Activated CD4-positive, alpha-beta memory T cell treated with anti-CD3 and anti-CD28 coated beads, Interleukin-2, amount 10 ng/mL, durations not matched to agents 7 days and 5 days (primary cell): ENCODE results near the gene NEAT1. TPM values are rescaled to one million over a fixed set of nuclear protein-coding genes. Genes with fewer than 3 reads are reported as not detected.
"Not testable (repeated sequence)": the region's sequence is repeated elsewhere in the genome, so short reads cannot be mapped to it uniquely, and the experiment has no call there.

Source experiments
- CTCF ChIA-PET: fragments of 350-600 bp; sonication (Branson Sonifier 250); formaldehyde crosslinking; loops from one replicate; lab custom pipeline; 2021; ENCODE audit warnings: antibody characterized with exemption, inconsistent platforms; lab: Charles Lee
- POLR2A ChIA-PET: fragments of 350-600 bp; sonication (Branson Sonifier 250); formaldehyde crosslinking; loops from one replicate; lab custom pipeline; 2021; ENCODE audit warnings: antibody characterized with exemption; lab: Charles Lee
- DNase-seq: peaks from one replicate; pipeline ENCODE4 v3.0.0-alpha.2; 2020
- H3K27ac Mint-ChIP-seq: one replicate; pipeline ENCODE4 v1.8.0; 2021; ENCODE audit warnings: mild to moderate bottlenecking, mixed read lengths
- H3K27me3 Mint-ChIP-seq: one replicate; pipeline ENCODE4 v1.8.0; 2021; ENCODE audit warnings: mixed read lengths
- H3K36me3 Mint-ChIP-seq: one replicate; pipeline ENCODE4 v1.8.0; 2021; ENCODE audit warnings: low read depth, mixed read lengths
- H3K4me1 Mint-ChIP-seq: one replicate; pipeline ENCODE4 v1.8.0; 2021; ENCODE audit warnings: mixed read lengths
- H3K4me3 Mint-ChIP-seq: one replicate; pipeline ENCODE4 v1.8.0; 2021; ENCODE audit warnings: mild to moderate bottlenecking, mixed read lengths
- H3K9me3 Mint-ChIP-seq: one replicate; pipeline ENCODE4 v1.8.0; 2021; ENCODE audit warnings: mixed read lengths
- total RNA-seq, 2 experiments: library from RNA; stranded (reverse); gene quantifications; one replicate each; pipeline ENCODE4 v1.2.3, GENCODE V29; 2021

The NEAT1 gene
- total RNA-seq, 2 experiments from 2014 or later, result 1,222 to 1,245 TPM

DNA sequence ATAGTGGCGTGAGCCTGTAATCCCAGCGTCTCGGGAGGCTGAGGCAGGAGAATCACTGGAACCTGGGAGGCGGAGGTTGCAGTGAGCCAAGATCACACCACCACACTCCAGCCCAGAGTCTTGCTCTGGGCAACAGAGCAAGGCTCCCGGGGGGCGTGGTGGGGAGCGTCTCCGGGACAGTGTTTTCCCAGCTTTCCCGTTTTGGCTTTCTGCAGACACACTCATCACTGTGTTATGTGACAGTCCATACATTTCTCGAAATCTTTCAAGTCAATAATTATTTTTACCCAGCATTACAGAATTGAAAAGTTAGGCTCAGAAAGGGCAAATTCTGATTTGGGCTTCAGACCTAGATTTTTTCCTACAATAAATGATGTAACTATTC, 31.7 kb downstream of the NEAT1 start:
- Mint-ChIP-seq H3K9me3 (peaks cover 1% of the 10 kb centered on the region), H3K4me3 (peak overlapping the region; percentile 91), H3K4me1 (peaks cover 29% of the 10 kb centered on the region), H3K27ac (no peak overlapping the region), H3K27me3 (no peaks in the 10 kb centered on the region), H3K36me3 (peaks cover 6% of the 10 kb centered on the region)
- POLR2A ChIA-PET, result interaction anchor here (0.7 to 2.5 kb wide), 8 partner anchors 10 to 44 kb away, joined by 3 to 10 read pairs (median 3); partner anchors contain the start of gene MALAT1
- CTCF ChIA-PET, result interaction anchor here (1.2 kb wide), 1 partner anchor 38 kb away, joined by 3 read pairs; no protein-coding TSS in a partner anchor
- no peak for DNase-seq

GRCh38 chr11:65454696-65455456, 32.3 kb downstream of the NEAT1 start:
- peaks cover 8% of the 10 kb centered on the region for H3K36me3 Mint-ChIP-seq
- CTCF ChIA-PET, result interaction anchor here (1.2 kb wide), 1 partner anchor 39 kb away, joined by 3 read pairs; no protein-coding TSS in a partner anchor

DNA sequence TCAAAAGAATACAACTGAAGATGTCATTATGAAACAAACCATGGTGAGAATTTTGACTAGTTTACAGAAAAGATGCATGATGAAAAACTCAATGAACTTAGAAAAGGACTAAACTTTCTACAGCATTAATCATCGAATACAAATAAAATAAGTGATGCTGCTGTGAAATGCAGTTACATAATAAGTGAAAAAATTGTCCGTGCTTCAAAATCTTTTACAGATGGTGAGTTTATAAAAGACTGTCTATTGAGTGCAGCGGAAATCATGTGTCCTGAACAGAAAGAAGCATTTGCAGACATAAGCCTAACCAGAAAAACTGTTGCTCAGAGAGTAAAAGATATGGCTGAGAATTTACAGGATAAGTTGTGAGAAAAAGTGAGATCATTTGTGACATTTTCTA, 33.8 kb downstream of the NEAT1 start:
- peaks cover 34% of the 10 kb centered on the region for H3K4me1 Mint-ChIP-seq
- H3K27ac Mint-ChIP-seq, result no peak overlapping the region
- peaks cover 8% of the 10 kb centered on the region for H3K36me3 Mint-ChIP-seq
- DNase-seq, result no peak
- ChIA-PET CTCF (no interaction called here), POLR2A (interaction anchor here (1.2 kb wide), 1 partner anchor 52 kb away, joined by 4 read pairs; no protein-coding TSS in a partner anchor)
- peak overlapping the region; percentile 66 for H3K4me3 Mint-ChIP-seq
- peaks cover 1% of the 10 kb centered on the region for H3K27me3 Mint-ChIP-seq
- no peaks in the 10 kb centered on the region for H3K9me3 Mint-ChIP-seq

More at GRCh38 chr11:65454696-65455456, 32.3 kb downstream of the NEAT1 start:
- POLR2A ChIA-PET, result interaction anchor here (0.7 to 2.5 kb wide), 10 partner anchors 9 to 54 kb away, joined by 3 to 9 read pairs (median 4); partner anchors contain the start of gene MALAT1
- no peaks in the 10 kb centered on the region for H3K9me3 Mint-ChIP-seq
- H3K27ac Mint-ChIP-seq, result peak overlapping the region; percentile 80
- no peaks in the 10 kb centered on the region for H3K27me3 Mint-ChIP-seq
- peak; percentile 88 for DNase-seq
- H3K4me1 Mint-ChIP-seq, result peaks cover 32% of the 10 kb centered on the region
- H3K4me3 Mint-ChIP-seq, result peak overlapping the region; percentile 91

GRCh38 chr11:65459552-65459951, 37.0 kb downstream of the NEAT1 start:
- ChIA-PET POLR2A (interaction anchor here (0.6 to 3.3 kb wide), 6 partner anchors 13 to 43 kb away, joined by 3 to 11 read pairs (median 4); partner anchors contain the start of gene MALAT1), CTCF (interaction anchor here (1.2 to 1.5 kb wide), 2 partner anchors 9 to 10 kb away, joined by 3 to 4 read pairs; no protein-coding TSS in a partner anchor)
- no peaks in the 10 kb centered on the region for H3K9me3 Mint-ChIP-seq
- H3K27me3 Mint-ChIP-seq, result peaks cover 1% of the 10 kb centered on the region
- peaks cover 28% of the 10 kb centered on the region for H3K4me1 Mint-ChIP-seq
- H3K27ac Mint-ChIP-seq, result no peak overlapping the region
- H3K4me3 Mint-ChIP-seq, result no peak overlapping the region
- H3K36me3 Mint-ChIP-seq, result peaks cover 8% of the 10 kb centered on the region
- DNase-seq, result no peak

- ChIA-PET CTCF (interaction anchor here (0.6 kb wide), 2 partner anchors 10 to 1172 kb away, joined by 3 read pairs; no protein-coding TSS in a partner anchor), POLR2A (interaction anchor here (1.4 to 18.9 kb wide), 7 partner anchors 12 to 43 kb away, joined by 4 to 670 read pairs (median 13); partner anchors contain the start of genes MALAT1 and NEAT1)
- not testable (repeated sequence) for H3K36me3 Mint-ChIP-seq, H3K27me3 Mint-ChIP-seq, H3K9me3 Mint-ChIP-seq, DNase-seq, H3K4me3 Mint-ChIP-seq, H3K27ac Mint-ChIP-seq
- peaks cover 12% of the 10 kb centered on the region for H3K4me1 Mint-ChIP-seq
These were observed 42.9 kb downstream of the NEAT1 start for GRCh38 chr11:65465471-65465870.

DNA sequence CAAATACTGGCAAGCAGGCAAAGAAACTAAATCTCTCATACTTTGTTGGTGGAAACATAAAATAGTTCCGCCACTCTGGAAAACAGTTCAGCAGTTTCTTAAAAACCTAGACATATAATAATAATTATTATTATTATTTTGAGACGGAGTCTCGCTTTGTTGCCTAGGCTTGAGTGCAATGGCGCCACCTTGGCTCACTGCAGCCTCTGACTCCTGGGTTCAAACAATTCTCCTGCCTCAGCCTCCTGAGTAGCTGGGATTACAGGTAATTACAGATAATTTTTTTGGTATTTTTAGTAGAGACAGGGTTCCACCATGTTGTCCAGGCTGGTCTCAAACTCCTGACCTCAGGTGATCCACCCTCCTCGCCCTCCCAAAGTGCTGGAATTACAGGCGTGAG, 44.7 kb downstream of the NEAT1 start:
- not testable (repeated sequence) for H3K27ac Mint-ChIP-seq, H3K9me3 Mint-ChIP-seq, H3K27me3 Mint-ChIP-seq, H3K36me3 Mint-ChIP-seq, DNase-seq, H3K4me3 Mint-ChIP-seq
- CTCF ChIA-PET, result interaction anchor here (0.7 to 1.2 kb wide), 3 partner anchors 22 to 104 kb away, joined by 3 to 5 read pairs (median 3); no protein-coding TSS in a partner anchor
- POLR2A ChIA-PET, result interaction anchor here (2.5 to 18.9 kb wide), 3 partner anchors 32 to 45 kb away, joined by 14 to 670 read pairs (median 28); partner anchors contain the start of genes MALAT1 and NEAT1
- H3K4me1 Mint-ChIP-seq, result peaks cover 26% of the 10 kb centered on the region

DNA sequence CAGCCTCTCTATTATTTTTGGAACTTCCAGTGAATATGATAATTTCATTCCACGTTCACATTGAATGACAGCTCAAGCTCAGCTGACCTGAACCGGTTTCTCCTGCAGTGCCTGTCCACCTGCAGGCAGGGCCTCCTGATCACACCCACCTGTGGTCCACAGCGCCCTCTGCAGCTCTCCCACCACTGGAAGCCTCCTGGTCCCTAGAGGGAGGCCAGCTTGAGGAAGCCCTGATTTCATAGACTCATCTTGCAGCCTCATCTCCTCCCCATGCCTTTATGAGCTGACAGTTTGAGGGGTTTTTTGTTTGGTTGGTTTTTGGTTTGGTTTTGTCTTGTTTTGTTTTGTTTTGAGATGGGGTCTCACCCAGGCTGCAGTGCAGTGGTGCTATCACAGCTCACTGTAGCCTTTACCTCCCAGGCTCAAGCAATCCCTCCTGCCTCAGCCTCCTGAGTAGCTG, 46.3 kb downstream of the NEAT1 start:
- Mint-ChIP-seq H3K9me3 (no peaks in the 10 kb centered on the region), H3K27ac (no peak overlapping the region), H3K27me3 (no peaks in the 10 kb centered on the region), H3K36me3 (no peaks in the 10 kb centered on the region), H3K4me1 (peaks cover 30% of the 10 kb centered on the region), H3K4me3 (no peak overlapping the region)
- POLR2A ChIA-PET, result interaction anchor here (1.3 to 26.9 kb wide), 4 partner anchors 10 to 46 kb away, joined by 3 to 1583 read pairs (median 341); partner anchors contain the start of genes MALAT1 and NEAT1
- CTCF ChIA-PET, result interaction anchor here (1.0 to 4.4 kb wide), 8 partner anchors 9 to 107 kb away, joined by 3 to 22 read pairs (median 5); no protein-coding TSS in a partner anchor
- peak; percentile 78 for DNase-seq

GRCh38 chr11:65470433-65471049, 47.9 kb downstream of the NEAT1 start:
- peak overlapping the region; percentile 34 for H3K27ac Mint-ChIP-seq
- H3K36me3 Mint-ChIP-seq, result peaks cover 3% of the 10 kb centered on the region
- CTCF ChIA-PET, result interaction anchor here (0.6 to 4.4 kb wide), 7 partner anchors 15 to 116 kb away, joined by 3 to 22 read pairs (median 12); no protein-coding TSS in a partner anchor
- no peaks in the 10 kb centered on the region for H3K27me3 Mint-ChIP-seq
- DNase-seq, result no peak
- POLR2A ChIA-PET, result interaction anchor here (1.8 to 26.9 kb wide), 5 partner anchors 24 to 89 kb away, joined by 6 to 1583 read pairs (median 27); partner anchors contain the start of genes MALAT1 and NEAT1
- no peaks in the 10 kb centered on the region for H3K9me3 Mint-ChIP-seq
- H3K4me1 Mint-ChIP-seq, result peaks cover 34% of the 10 kb centered on the region
- no peak overlapping the region for H3K4me3 Mint-ChIP-seq

DNA sequence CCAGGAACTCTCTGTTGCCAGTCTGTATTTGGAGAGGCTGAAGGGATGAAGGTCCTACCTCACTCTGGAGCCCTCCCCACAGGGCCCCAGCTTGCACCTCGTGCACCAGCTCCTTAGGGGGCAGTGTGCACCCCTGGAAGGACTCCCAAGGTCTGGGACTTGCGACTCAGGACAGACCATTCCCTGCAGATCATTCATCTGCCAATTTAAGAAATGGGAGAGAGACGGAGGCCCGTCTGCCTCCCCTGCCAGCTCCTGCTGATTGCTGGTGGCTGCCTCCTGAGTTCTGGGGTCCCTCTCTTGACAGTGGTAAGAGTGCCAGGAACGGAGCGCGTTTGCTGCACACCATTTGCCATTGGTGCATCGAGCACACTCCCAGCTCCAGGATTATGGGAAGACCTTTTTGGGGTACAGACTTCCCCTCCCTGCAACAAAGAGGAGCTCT, 48.9 kb downstream of the NEAT1 start:
- H3K36me3 Mint-ChIP-seq, result peaks cover 5% of the 10 kb centered on the region

DNA sequence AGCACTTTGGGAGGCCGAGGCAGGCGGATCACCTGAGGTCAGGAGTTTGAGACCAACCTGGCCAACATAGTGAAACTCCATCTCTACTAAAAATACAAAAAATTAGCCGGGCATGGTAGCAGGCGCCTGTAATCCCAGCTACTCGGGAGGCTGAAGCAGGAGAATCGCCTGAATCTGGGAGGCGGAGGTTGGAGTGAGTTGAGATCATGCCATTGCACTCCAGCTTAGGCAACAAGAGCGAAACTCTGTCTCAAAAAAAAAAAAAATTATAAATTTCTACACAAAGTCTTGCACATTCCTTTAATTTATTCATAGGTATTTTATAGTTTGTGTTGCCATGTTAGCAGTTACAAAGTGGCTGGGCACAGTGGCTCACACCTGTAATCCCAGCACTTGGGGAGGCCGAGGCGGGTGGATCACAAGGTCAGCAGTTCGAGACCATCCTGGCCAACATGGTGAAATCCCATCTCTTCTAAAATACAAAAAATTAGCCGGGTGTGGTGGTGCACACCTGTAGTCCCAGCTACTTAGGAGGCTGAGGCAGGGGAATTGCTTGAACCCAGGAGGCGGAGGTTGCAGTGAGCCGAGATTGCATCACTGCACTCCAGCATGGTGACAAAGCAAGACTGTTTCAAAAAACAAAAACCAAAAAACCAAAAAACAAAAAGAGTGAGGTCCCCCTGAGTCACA, 50.1 kb downstream of the NEAT1 start:
- Mint-ChIP-seq H3K4me3 (peak overlapping the region; percentile 58), H3K4me1 (peaks cover 42% of the 10 kb centered on the region), H3K27ac (peak overlapping the region; percentile 96)
- ChIA-PET POLR2A (interaction anchor here (1.1 to 26.9 kb wide), 13 partner anchors 11 to 338 kb away, joined by 3 to 1583 read pairs (median 6); partner anchors contain the start of genes FRMD8, MALAT1, NEAT1 and SYVN1), CTCF (interaction anchor here (1.0 to 4.4 kb wide), 14 partner anchors 8 to 337 kb away, joined by 3 to 22 read pairs (median 4); partner anchors contain the start of genes DPF2, MALAT1 and PCNX3)
- not testable (repeated sequence) for H3K36me3 Mint-ChIP-seq, H3K27me3 Mint-ChIP-seq, DNase-seq, H3K9me3 Mint-ChIP-seq

More for the DNA sequence above, 48.9 kb downstream of the NEAT1 start:
- ChIA-PET POLR2A (interaction anchor here (0.7 to 26.9 kb wide), 18 partner anchors 9 to 337 kb away, joined by 3 to 1583 read pairs (median 6); partner anchors contain the start of genes FRMD8, MALAT1, NEAT1 and POLA2), CTCF (interaction anchor here (0.7 to 4.4 kb wide), 16 partner anchors 9 to 336 kb away, joined by 3 to 22 read pairs (median 4); partner anchors contain the start of genes MALAT1 and PCNX3)
- no peak for DNase-seq
- Mint-ChIP-seq H3K4me3 (no peak overlapping the region), H3K4me1 (peaks cover 38% of the 10 kb centered on the region), H3K27ac (peak overlapping the region; percentile 96), H3K27me3 (no peaks in the 10 kb centered on the region), H3K9me3 (no peaks in the 10 kb centered on the region)

DNA sequence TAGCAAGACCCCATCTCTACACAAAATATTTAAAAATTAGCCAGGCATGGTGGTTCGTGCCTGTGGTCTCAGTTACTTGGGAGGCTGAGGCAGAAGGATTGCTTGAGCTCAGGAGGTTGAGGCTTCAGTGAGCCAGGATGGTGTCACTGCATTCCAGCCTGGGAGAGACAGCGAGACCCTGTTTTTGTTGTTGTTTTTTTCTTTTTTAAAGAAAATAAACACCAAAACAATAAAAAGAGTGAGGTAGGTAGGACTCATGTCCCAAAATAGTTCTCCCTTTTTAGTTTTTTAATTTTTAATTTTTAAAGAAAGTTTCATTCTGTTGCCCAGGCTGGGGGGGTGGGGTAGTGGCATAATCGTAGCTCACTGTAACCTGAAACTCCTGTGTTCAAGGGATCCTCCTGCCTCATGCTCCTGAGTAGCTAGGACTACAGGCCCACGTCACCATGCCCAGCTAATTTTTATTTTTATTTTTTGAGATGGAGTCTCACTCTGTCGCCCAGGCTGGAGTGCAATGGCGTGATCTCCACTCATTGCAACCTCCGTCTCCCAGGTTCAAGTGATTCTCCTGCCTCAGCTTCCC, 50.8 kb downstream of the NEAT1 start:
- Mint-ChIP-seq H3K4me1 (peaks cover 40% of the 10 kb centered on the region), H3K4me3 (no peak overlapping the region), H3K27me3 (no peaks in the 10 kb centered on the region), H3K36me3 (peaks cover 10% of the 10 kb centered on the region), H3K27ac (no peak overlapping the region), H3K9me3 (no peaks in the 10 kb centered on the region)
- CTCF ChIA-PET, result interaction anchor here (1.5 kb wide), 1 partner anchor 142 kb away, joined by 3 read pairs; the partner anchor contains the start of gene PCNX3
- no peak for DNase-seq
- POLR2A ChIA-PET, result interaction anchor here (3.6 to 26.9 kb wide), 3 partner anchors 25 to 51 kb away, joined by 27 to 1583 read pairs (median 670); partner anchors contain the start of genes MALAT1 and NEAT1
